Osteocyte (in vitro differentiated cells): ENCODE measurements around the gene PPP1R26. TPM values are rescaled to one million over a fixed set of nuclear protein-coding genes. Genes with fewer than 3 reads are reported as not detected.

Experiments used
- DNase-seq: peaks from one replicate; pipeline ENCODE4 v3.0.0; 2021; ENCODE audit warnings: mixed read lengths; ENCODE audit not compliant: unreplicated experiment; ENCODE audit errors: extremely low spot score
- H3K27ac Mint-ChIP-seq: one replicate; pipeline ENCODE4 v1.8.0; 2021; ENCODE audit warnings: mild to moderate bottlenecking, mixed read lengths; ENCODE audit not compliant: unreplicated experiment
- H3K27me3 Mint-ChIP-seq: one replicate; pipeline ENCODE4 v1.8.0; 2021; ENCODE audit warnings: mixed read lengths; ENCODE audit not compliant: unreplicated experiment
- H3K36me3 Mint-ChIP-seq: one replicate; pipeline ENCODE4 v1.8.0; 2021; ENCODE audit warnings: mixed read lengths; ENCODE audit not compliant: unreplicated experiment
- H3K4me1 Mint-ChIP-seq: one replicate; pipeline ENCODE4 v1.8.0; 2021; ENCODE audit warnings: mixed read lengths; ENCODE audit not compliant: unreplicated experiment
- H3K4me3 Mint-ChIP-seq: one replicate; pipeline ENCODE4 v1.8.0; 2021; ENCODE audit warnings: mild to moderate bottlenecking, moderate library complexity, mixed read lengths; ENCODE audit not compliant: unreplicated experiment
- H3K9me3 Mint-ChIP-seq: one replicate; pipeline ENCODE4 v1.8.0; 2021; ENCODE audit warnings: mixed read lengths; ENCODE audit not compliant: unreplicated experiment
- CTCF ChIP-seq: fragments of 200-600 bp; sonication (generic); IDR thresholded peaks from 2 replicates; pipeline ENCODE4 v1.5.0; 2021; ENCODE audit warnings: antibody characterized with exemption, mild to moderate bottlenecking, moderate library complexity
- total RNA-seq: library from RNA; stranded (reverse); gene quantifications from 2 replicates; pipeline ENCODE4 v1.2.1, GENCODE V29; 2021

PPP1R26 gene
- total RNA-seq, 1 donor from 2014 or later = 21.1 TPM

GRCh38 chr9:135490166-135490870, 10.7 kb downstream of the PPP1R26 start:
- Mint-ChIP-seq H3K9me3 (no peaks in the 10 kb centered on the region), H3K27ac (no peak overlapping the region), H3K36me3 (peaks cover 9% of the 10 kb centered on the region), H3K4me1 (no peaks in the 10 kb centered on the region), H3K27me3 (no peaks in the 10 kb centered on the region), H3K4me3 (no peak overlapping the region)
- TF ChIP-seq CTCF = no peak
- DNase-seq = no peak

GRCh38 chr9:135490980-135491464, 11.4 kb downstream of the PPP1R26 start:
- no peaks in the 10 kb centered on the region for H3K4me1 Mint-ChIP-seq
- no peak for TF ChIP-seq CTCF
- no peak overlapping the region for H3K27ac Mint-ChIP-seq
- no peak for DNase-seq
- H3K4me3 Mint-ChIP-seq = no peak overlapping the region
- H3K36me3 Mint-ChIP-seq = peaks cover 4% of the 10 kb centered on the region
- H3K27me3 Mint-ChIP-seq = no peaks in the 10 kb centered on the region
- H3K9me3 Mint-ChIP-seq = no peaks in the 10 kb centered on the region

- H3K27me3 Mint-ChIP-seq = no peaks in the 10 kb centered on the region
- no peaks in the 10 kb centered on the region for H3K9me3 Mint-ChIP-seq
- H3K36me3 Mint-ChIP-seq = peaks cover 3% of the 10 kb centered on the region
- no peak overlapping the region for H3K27ac Mint-ChIP-seq
- no peak for DNase-seq
- H3K4me3 Mint-ChIP-seq = no peak overlapping the region
- no peak for TF ChIP-seq CTCF
- no peaks in the 10 kb centered on the region for H3K4me1 Mint-ChIP-seq
Observed at GRCh38 chr9:135491764-135492163, 12.2 kb downstream of the PPP1R26 start.

DNA sequence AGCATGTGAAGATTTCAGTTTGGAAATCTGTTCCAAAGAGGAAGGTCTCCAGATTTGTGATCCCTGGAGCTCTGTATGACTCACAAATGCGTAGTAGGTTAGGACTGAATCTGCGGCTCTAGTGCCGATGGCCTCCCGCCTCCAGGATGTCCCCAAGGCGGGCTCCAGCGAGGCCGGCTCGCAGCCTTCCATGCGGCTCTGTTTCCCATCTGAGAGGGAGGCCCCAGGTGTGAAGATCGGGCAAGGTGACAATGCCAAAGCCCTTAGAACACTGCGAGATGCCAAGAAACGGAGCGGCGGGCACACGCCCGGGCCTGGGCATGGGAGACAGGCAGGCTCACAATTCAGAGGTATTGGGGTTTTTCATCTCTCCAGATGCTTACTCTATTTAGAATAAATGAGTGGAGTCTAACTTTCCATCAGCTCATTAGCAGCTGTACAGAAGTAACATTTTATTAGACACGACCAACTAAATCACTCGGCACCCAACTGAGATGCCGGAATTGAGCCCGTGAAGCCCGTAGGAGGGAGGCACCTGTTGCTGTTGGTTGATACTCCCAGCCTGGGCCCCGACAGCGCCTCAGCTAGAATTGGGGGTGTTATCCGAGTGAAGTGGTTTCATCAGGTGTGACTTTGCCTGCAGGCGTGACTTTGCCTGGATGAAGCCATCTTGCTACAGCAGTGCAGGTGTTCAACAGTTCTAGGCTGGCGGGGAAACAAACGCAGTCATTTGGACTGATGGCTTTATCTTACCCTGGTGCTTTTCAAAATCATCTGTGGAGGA, 13.5 kb downstream of the PPP1R26 start:
- no peak overlapping the region for H3K4me3 Mint-ChIP-seq
- H3K36me3 Mint-ChIP-seq = peaks cover 3% of the 10 kb centered on the region
- no peaks in the 10 kb centered on the region for H3K4me1 Mint-ChIP-seq
- no peaks in the 10 kb centered on the region for H3K9me3 Mint-ChIP-seq
- DNase-seq = no peak
- no peak overlapping the region for H3K27ac Mint-ChIP-seq
- no peak for TF ChIP-seq CTCF
- no peaks in the 10 kb centered on the region for H3K27me3 Mint-ChIP-seq
